ENCODE data around the gene SUSD4.

SUSD4 gene

GRCh38 chr1:223358826-223359225 is 5.2 kb downstream of the SUSD4 start:
- no peak for FAIRE-seq

DNA sequence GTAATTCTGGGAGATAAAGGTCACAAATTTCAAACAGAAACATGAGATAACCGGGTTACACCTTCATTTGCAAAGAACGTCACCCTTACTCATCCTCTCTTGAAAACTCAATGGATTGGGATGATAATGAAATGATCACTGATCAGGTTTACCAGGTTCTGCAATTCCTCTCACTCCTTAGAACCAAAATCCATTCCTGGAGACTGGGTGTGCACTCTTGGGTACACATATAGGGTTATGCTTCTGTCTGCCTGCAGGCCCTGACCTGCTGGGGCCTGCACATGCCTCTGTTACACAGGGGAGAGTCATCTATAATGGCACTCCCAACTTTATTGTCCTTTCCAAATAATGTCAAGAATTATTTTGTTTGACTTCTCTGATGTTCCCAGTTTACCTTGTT is 8.3 kb downstream of the SUSD4 start:
- no peak for FAIRE-seq

DNA sequence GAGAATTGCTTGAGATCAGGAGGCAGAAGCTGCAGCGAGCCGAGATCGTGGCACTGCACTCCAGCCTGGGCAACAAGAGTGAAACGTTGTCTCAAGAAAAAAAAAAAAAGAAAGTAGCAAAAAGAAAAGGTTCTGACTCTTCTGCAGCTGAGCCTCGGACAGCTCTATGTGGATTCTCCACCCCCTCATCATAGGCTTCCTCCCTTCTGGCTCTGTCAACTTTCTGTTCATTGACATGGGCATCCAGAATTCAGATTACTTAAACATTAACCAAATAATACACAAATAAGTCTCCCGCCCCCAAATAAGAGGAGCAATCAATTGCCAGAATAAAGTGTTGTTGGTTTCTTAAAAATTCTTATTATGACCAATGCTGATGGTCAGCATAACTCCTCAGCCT is 10.0 kb downstream of the SUSD4 start:
- no peak for FAIRE-seq

GRCh38 chr1:223352944-223353343 is 11.0 kb downstream of the SUSD4 start:
- no peak for FAIRE-seq

DNA sequence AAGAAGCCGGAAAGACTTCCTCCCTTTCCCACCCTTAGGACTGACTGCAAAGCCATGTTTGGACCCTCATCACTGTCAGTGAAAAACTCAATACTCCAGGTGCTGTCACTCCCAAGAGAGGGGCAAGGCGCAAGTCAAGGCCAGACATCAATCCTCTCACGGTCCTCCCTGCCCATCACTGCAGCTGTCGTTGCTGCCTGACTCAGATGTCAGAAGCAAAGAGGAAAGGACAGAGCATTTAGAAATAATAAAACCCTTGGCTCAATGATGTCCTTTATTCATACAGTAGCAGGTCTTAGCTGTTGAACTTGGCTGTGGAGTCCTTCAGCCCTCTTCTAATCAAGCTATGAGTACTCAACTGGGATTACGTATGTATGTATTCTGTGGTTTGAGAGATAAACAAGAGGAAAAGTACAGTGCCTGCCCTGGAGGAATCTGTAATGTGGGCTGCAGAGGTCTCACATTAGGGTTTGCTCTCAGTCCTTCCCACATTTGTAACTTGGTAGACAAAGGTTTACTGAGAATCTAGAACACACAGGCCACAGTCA is 13.5 kb downstream of the SUSD4 start:
- FAIRE-seq = no peak

GRCh38 chr1:223349241-223349640 is 14.7 kb downstream of the SUSD4 start:
- FAIRE-seq = no peak

- no peak for FAIRE-seq
Observed at GRCh38 chr1:223348439-223348838, 15.5 kb downstream of the SUSD4 start.

DNA sequence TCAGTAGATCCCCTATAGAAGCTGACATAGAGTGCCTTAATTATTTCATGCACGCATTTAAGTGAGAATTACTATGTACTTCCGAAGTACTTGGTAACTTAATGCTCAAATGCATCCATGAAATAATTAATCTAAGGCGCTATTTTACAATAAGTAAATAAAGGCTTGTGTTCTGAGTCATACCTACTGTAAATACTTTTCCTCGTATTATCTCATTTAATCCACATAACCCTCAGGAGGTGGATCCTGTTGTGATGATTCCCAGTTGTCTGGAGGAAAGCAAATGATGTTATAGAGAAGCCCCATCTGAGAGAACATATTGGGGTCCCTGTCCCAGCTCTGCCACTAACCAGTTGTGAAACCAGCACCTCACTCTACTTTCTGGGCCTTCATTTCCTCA is 16.4 kb downstream of the SUSD4 start:
- no peak for FAIRE-seq

DNA sequence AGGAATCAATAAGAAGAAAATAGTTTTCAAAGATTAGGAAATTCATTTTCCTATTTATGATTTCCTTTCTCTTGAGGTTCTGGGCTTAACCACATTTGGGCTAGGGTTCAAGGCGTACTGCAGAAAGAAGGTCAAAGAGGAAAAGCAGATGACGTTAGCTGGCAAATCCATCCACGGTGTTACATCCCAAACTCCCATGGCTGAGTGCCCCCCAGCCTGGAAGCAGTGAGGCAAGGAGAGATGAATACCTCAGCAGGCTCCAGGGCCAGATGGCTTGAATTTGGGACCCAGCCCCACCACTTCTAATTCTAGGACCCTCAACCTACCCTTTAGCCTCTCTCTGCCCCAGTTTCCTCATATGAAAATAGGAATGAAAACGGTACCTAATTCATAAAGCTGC is 17.7 kb downstream of the SUSD4 start:
- no peak for FAIRE-seq

- FAIRE-seq = no peak
Observed at GRCh38 chr1:223345720-223346119, 18.3 kb downstream of the SUSD4 start.

DNA sequence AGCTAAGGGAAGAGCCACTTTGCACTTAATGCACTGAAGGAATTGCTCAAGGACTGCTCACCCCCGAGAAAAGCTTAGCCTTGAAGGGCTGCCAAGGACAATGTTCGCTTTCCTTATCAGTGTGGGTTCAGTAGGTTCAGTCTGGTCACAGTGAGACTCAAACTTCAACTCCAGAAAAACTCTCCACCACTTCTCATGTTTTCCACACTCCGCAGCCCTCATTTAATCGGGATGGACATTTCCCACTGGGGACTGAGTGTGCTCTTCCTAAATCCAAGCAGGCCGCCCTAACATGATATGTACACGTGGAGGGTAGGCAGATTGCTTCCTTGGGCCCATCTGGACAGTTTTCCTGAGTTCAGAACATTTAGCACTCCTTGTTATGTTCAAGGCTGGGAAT is 19.5 kb downstream of the SUSD4 start:
- FAIRE-seq = no peak

DNA sequence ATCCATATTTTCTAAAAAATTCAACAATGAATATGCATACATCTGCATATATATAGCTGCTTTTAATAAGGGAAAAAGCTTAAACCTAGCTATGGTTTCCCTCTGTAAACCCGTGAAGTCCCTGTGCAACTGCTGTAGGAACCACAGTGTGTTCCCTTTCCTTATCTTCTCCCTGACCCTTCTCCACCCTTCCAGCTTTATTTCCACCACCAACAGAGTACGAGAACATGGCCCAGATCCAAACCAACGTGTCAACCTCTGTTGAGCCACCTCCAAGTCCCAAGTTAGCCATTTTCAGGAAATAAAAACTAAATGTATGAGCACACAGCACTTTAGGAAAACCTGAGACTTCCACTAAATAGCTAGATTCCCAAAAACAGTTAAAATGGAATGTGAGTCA is 20.3 kb downstream of the SUSD4 start:
- no peak for FAIRE-seq

DNA sequence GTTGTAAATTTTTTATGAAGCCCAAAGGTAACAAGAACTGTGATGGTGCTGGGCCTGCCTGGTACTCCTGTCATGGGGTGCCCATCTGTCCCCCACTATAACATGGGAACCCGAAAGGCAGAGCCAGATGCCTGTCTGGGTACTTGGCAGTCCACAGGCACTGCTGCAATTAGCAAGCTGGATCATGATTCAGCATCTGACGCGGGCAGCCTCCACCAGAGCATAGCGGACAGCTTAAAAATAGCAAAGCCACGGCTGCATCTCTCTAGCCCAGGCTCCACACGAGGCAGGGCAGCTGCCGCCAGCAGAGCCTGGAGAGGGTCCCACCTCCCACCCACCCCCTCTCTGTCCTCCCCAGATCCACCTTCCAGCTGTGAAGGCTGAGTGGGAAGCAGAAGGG is 22.9 kb downstream of the SUSD4 start:
- FAIRE-seq = no peak

DNA sequence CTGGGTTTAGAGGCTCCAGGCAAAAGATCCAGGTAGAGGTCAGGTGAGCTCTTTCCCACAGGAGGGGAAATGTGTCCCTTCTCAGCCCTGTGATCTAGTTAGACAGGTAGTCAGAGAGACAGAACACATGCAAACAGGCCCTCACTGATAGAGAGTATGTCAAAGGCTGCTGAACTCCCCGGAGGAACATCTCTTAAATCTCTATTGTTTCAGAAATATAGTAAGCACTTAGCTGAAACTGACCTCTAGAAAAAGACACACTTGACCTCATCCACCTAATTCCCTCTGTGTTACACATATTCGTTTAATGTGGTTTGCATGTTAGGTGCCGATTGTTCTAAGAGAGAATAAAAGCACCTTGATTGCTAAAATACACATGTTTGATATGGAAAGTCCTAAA is 23.3 kb downstream of the SUSD4 start:
- no peak for FAIRE-seq

- FAIRE-seq = no peak
Observed at GRCh38 chr1:223339861-223340260, 24.1 kb downstream of the SUSD4 start.

DNA sequence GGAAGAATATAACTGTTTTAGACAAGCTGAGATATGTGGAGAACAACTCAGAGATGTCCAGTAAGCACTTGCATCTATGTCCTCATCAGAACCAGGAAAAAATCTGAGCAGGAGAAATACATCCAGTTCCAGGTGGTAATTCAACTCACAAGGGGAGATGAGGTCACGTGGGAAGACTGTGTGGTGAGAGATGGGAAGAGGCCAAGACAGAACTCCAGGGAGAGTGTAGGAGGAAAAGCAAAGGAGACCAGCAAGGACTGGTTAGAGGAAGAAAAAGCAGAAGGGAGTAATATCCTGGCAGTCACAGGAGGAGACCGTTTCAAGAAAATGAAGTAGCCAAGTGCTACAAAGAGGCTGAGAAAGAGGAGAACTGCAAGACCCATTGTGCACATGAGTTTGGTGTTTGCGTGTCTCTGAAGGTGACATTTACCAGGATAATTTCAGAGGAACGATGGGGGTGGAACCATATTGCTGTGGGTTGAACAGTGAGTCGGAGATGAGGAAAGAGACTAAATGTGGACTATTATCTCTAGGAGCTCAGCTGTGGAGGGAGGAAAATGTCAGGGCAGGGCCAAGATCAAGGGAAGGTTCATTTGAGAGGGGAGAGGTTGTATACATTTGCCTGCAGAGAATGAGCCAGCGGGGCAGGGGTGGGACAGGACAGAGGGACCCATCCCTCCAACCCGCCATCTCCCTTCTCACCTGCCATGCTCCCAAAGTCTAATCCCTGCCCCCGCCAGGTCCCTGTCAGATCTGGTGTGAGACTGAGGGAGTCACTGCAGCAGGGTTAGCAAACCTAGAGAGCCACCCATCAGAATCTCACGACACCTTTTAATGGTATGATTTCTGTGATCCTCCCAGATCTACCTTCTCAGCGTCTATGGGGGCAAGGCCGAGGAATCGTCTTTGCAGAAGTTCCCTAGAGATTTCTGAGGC is 24.9 kb downstream of the SUSD4 start:
- no peak for FAIRE-seq

DNA sequence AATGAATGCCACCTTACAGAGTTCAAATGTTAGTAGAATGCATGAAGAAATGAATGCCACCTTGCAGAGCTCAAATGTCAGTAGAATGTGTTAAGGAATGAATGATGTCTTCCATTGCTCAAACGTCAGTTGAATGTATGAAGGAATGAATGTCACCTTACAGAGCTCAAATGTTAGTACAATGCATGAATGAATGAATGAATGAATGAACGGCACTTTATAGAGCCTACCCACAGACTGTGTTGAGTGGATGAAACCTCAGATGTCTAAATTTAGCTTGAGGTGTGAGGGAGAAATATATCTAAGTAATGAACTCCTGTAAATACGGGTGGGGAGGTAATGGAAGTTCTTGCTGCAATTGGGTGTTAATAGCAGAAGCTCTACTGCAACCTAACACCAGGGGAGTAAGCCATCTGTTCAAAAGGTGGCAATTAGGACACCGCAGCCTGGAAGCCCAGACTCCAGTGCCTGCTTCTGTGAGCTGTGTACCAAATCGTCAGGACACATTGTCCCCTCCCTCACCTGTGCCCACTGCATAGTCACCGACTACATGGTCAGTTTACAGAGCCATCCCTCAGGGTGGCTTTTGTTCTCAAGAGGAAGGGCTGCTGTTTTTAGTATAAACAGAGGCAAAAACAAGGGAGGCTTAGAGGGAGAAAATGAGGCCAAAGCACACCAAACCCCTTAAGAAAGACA is 26.7 kb downstream of the SUSD4 start:
- no peak for FAIRE-seq

DNA sequence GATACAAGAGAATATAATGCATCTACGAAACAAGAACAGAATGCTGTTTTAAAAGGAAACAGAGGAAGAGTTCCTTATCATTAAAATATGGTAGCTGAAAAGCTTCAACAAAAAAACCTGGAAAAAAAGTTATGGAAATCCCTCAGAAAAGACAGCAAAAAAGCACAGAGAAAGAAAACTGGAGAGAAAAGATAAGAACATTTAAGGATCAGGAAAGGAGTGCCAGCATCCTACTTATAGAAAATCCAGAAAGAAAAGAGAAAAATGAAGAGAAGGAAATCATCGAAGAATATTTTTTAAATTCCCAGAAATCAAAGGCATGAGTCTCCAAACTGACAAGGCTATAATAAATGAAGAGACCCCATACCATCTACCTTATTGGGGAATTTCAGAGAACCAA is 29.8 kb downstream of the SUSD4 start:
- no peak for FAIRE-seq

DNA sequence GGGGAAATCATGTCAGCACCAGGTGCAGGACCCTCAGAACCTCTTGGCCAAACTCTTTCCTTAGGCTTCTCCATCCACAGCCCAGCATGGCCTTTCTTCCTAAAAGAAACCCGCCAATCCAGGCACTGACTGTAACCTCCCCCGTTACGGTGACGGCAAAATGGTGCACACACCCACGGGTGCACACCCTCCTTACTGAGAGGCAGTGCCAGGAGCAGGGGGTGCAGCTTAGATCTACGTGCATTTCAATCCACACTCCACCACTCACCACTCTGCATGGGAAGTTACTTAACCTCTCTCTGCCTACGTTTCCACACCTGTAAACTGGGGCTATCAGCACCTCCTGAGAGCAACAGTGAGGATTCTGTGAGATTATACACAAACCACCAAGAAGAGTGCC is 31.0 kb downstream of the SUSD4 start:
- FAIRE-seq = no peak

DNA sequence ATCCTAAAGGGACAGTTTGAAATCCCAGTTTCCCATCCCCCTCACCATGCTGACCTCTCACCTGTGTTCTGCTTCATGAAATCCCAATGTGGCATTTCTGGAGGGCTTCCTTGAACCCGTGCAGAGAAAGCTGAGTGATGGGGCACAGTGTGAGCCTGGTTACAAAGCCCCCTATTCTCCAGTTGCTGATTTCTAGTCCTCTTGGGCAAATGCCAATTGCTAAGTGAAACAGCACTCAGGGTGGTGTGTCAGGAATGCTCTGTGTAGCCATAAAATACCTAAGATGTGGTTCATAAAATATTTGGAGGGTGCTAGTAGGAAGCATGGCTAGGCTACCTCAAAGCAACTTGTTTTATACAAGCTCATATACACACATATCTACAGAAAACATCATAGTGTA is 32.0 kb downstream of the SUSD4 start:
- FAIRE-seq = no peak

DNA sequence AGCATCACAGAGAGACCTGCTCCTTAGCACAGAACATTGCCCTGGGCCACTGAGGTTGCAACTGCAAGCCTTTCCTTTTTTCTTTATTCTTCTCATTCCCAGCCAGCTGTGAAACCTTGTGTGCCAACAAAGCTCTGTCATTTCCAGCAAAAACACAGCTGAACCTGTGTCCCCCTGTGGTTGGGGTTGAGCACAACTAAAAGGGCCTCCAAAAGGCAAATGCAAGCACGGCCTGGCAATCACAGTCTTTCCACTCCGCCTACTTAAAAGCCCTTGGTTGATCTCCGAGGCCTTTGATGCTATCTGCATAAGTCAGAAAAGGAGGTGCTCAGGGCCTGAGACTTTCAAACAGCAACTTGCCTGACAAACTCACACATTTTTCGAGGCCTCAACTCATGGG is 32.7 kb downstream of the SUSD4 start:
- FAIRE-seq = no peak

DNA sequence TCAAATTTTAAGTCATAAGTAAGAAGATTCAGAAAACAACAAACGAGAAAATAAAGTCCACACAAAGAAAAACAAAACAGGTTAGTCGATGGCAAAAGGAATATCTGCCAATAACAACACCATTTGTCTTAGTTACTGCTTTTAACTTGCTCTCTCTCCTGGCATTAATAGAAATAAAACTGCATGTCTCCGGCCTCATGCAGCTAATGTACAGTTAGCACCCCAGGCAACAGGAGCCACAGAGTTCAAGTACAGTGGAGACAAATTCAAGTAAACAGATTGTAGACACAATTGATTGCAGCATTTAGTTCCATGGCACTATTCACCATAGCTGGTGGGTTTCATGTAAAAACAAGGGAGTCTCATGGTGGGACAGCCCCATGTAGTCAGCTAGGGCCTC is 33.5 kb downstream of the SUSD4 start:
- FAIRE-seq = no peak

GRCh38 chr1:223329664-223330415 is 34.1 kb downstream of the SUSD4 start:
- FAIRE-seq = no peak

Measured in A204.1 (cell line).